KMS-11 (cell line): ENCODE data around the gene NPS.

Source experiments
- H2AFZ ChIP-seq: fragments of 200-600 bp; sonication (generic); 2 replicates; pipeline ENCODE4 v1.6.1; 2016; ENCODE audit warnings: antibody characterized with exemption, mixed run types, low read depth
- H3K27ac ChIP-seq: fragments of 200-600 bp; sonication (generic); 2 replicates; pipeline ENCODE4 v1.6.1; 2016; ENCODE audit warnings: mild to moderate bottlenecking, mixed run types
- H3K27me3 ChIP-seq: fragments of 200-600 bp; sonication (generic); 2 replicates; pipeline ENCODE4 v1.6.1; 2017; ENCODE audit warnings: mild to moderate bottlenecking, low read depth, mixed run types, moderate library complexity; ENCODE audit not compliant: insufficient read depth
- H3K36me3 ChIP-seq: fragments of 200-600 bp; sonication (generic); 2 replicates; pipeline ENCODE4 v1.6.1; 2017; ENCODE audit warnings: mild to moderate bottlenecking, mixed run types; ENCODE audit not compliant: insufficient read depth
- H3K4me1 ChIP-seq: fragments of 200-600 bp; sonication (generic); 2 replicates; pipeline ENCODE4 v1.6.1; 2016; ENCODE audit warnings: mild to moderate bottlenecking, low read depth, mixed run types; ENCODE audit not compliant: poor library complexity, severe bottlenecking
- H3K4me2 ChIP-seq: fragments of 200-600 bp; sonication (generic); 2 replicates; pipeline ENCODE4 v1.7.0; 2016; ENCODE audit warnings: mild to moderate bottlenecking, mixed run types
- H3K4me3 ChIP-seq: fragments of 200-600 bp; sonication (generic); IDR thresholded peaks from 2 replicates; pipeline ENCODE4 v1.6.1; 2017; ENCODE audit warnings: low read depth, low read length, mixed read lengths; ENCODE audit not compliant: insufficient read depth
- H3K79me2 ChIP-seq: fragments of 200-600 bp; sonication (generic); 2 replicates; pipeline ENCODE4 v1.6.1; 2016; ENCODE audit warnings: low read depth, mixed run types; ENCODE audit not compliant: insufficient read depth
- H3K9ac ChIP-seq: fragments of 200-600 bp; sonication (generic); 2 replicates; pipeline ENCODE4 v1.6.1; 2016; ENCODE audit warnings: mild to moderate bottlenecking, mixed run types
- H4K20me1 ChIP-seq: fragments of 200-600 bp; sonication (generic); 2 replicates; pipeline ENCODE4 v1.6.1; 2016; ENCODE audit warnings: mild to moderate bottlenecking, mixed run types; ENCODE audit not compliant: insufficient read depth
- CTCF ChIP-seq: fragments of 200-600 bp; sonication (generic); conservative IDR thresholded peaks from 2 replicates; pipeline ENCODE4 v1.6.1; 2017; ENCODE audit warnings: low read depth, mild to moderate bottlenecking, antibody characterized with exemption, low read length, moderate library complexity, mixed read lengths

Gene NPS

GRCh38 chr10:127537924-127538323, 11.2 kb upstream of the NPS start:
- H3K4me1 ChIP-seq = no peaks in the 10 kb centered on the region
- H4K20me1 ChIP-seq = no peaks in the 10 kb centered on the region
- TF ChIP-seq CTCF = no peak
- no peaks in the 10 kb centered on the region for H3K27me3 ChIP-seq
- no peak overlapping the region for H3K9ac ChIP-seq
- no peak overlapping the region for H2AFZ ChIP-seq
- no peaks in the 10 kb centered on the region for H3K36me3 ChIP-seq
- no peak overlapping the region for H3K4me3 ChIP-seq
- H3K4me2 ChIP-seq = no peak overlapping the region
- no peak overlapping the region for H3K27ac ChIP-seq
- H3K79me2 ChIP-seq = no peaks in the 10 kb centered on the region

- TF ChIP-seq CTCF = no peak
- H4K20me1 ChIP-seq = no peaks in the 10 kb centered on the region
- no peak overlapping the region for H3K4me2 ChIP-seq
- no peak overlapping the region for H3K27ac ChIP-seq
- no peaks in the 10 kb centered on the region for H3K27me3 ChIP-seq
- H2AFZ ChIP-seq = no peak overlapping the region
- no peaks in the 10 kb centered on the region for H3K4me1 ChIP-seq
- H3K4me3 ChIP-seq = no peak overlapping the region
- H3K9ac ChIP-seq = no peak overlapping the region
- H3K36me3 ChIP-seq = no peaks in the 10 kb centered on the region
- H3K79me2 ChIP-seq = no peaks in the 10 kb centered on the region
These were observed 1.1 kb upstream of the NPS start for GRCh38 chr10:127548022-127548421.

- no peaks in the 10 kb centered on the region for H3K27me3 ChIP-seq
- no peaks in the 10 kb centered on the region for H3K79me2 ChIP-seq
- no peak overlapping the region for H3K9ac ChIP-seq
- H3K27ac ChIP-seq = no peak overlapping the region
- no peaks in the 10 kb centered on the region for H3K4me1 ChIP-seq
- H3K4me2 ChIP-seq = no peak overlapping the region
- no peak for TF ChIP-seq CTCF
- no peaks in the 10 kb centered on the region for H3K36me3 ChIP-seq
- H3K4me3 ChIP-seq = no peak overlapping the region
- no peak overlapping the region for H2AFZ ChIP-seq
- no peaks in the 10 kb centered on the region for H4K20me1 ChIP-seq
These were observed 1.8 kb downstream of the NPS start for GRCh38 chr10:127550861-127551260.

- no peak for TF ChIP-seq CTCF
- Histone ChIP-seq H3K27ac (no peak overlapping the region), H3K27me3 (no peaks in the 10 kb centered on the region), H3K4me2 (no peak overlapping the region), H3K9ac (no peak overlapping the region), H2AFZ (no peak overlapping the region), H3K4me3 (no peak overlapping the region), H3K4me1 (no peaks in the 10 kb centered on the region), H3K36me3 (no peaks in the 10 kb centered on the region), H3K79me2 (no peaks in the 10 kb centered on the region), H4K20me1 (no peaks in the 10 kb centered on the region)
These were observed 3.3 kb downstream of the NPS start for GRCh38 chr10:127552446-127552845.

- Histone ChIP-seq H3K79me2 (no peaks in the 10 kb centered on the region), H2AFZ (no peak overlapping the region), H3K4me1 (no peaks in the 10 kb centered on the region), H3K27ac (no peak overlapping the region), H3K36me3 (no peaks in the 10 kb centered on the region), H4K20me1 (no peaks in the 10 kb centered on the region), H3K4me2 (no peak overlapping the region), H3K27me3 (no peaks in the 10 kb centered on the region), H3K4me3 (no peak overlapping the region), H3K9ac (no peak overlapping the region)
- TF ChIP-seq CTCF = no peak
These were observed 4.3 kb downstream of the NPS start for GRCh38 chr10:127553417-127553816.
